NCI-H2107 treated with DMSO at 0.1 percent for 48 hours (cell line): Measurements from ENCODE around the gene GPR50.

ENCODE experiments used
- DNase-seq: peaks from one replicate; lab custom pipeline; 2025; ENCODE audit not compliant: unreplicated experiment; lab: John Stamatoyannopoulos, UW

Gene GPR50

DNA sequence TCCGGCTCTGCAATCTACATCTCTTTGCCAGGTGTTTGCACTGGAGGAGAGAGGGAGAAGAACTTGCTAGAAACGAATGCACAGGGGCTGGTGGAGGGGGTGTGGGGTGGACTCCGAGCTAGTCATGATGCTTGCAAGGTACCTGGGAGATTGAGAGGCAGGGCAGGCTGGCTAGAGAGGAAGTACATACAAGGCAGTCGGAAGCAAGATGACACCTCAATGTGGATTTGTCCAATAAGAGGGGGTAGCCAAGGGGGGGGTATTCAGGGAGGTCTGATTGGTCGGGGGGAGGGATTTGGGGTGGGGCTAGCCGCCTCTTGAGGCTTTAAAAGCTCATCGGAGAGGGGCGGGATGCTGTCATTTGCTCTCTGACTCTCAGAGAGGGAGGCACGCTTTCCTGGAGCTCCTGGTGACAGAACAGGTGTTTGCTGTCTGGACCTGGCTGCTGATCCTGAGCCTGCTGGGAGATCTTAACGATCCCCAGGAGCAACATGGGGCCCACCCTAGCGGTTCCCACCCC is at the start of gene GPR50:
Gene GPR50 (plus strand): TSS at position 354 of the 520 bp plus-strand sequence. CDS start 138 bp downstream, at position 492.
- DNase-seq = peak; percentile 49

GRCh38 chrX:151132531-151132930 is 43.9 kb upstream of the GPR50 start:
- no peak for DNase-seq

- peak; percentile 63 for DNase-seq
These were observed 24.6 kb upstream of the GPR50 start for GRCh38 chrX:151151665-151152267.

- peak; percentile 4 for DNase-seq
These were observed 23.3 kb upstream of the GPR50 start for GRCh38 chrX:151153086-151153485.

- no peak for DNase-seq
These were observed 22.7 kb upstream of the GPR50 start for GRCh38 chrX:151153667-151154066.

DNA sequence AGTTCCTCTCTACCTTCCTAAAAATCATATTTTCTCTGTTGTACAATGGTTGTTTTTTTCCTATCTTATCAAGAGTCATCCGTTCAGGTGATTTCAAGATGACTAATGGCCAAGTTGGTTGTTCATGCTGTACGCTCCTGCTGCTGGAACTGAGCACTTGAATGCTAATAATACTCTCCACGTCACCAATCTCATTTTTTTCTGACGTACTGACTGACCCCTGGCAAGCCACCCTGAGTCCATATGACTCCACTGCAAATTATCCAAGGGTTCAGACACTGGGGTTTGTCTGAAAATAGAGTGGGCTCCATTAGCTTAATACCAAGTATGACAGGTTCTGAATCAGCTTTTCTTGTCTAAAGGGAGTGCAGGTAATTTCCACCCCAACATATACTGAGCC is 21.1 kb upstream of the GPR50 start:
- no peak for DNase-seq

- no peak for DNase-seq
These were observed 14.7 kb upstream of the GPR50 start for GRCh38 chrX:151161690-151162089.

GRCh38 chrX:151167791-151168345 is 8.5 kb upstream of the GPR50 start:
- DNase-seq = no peak

DNA sequence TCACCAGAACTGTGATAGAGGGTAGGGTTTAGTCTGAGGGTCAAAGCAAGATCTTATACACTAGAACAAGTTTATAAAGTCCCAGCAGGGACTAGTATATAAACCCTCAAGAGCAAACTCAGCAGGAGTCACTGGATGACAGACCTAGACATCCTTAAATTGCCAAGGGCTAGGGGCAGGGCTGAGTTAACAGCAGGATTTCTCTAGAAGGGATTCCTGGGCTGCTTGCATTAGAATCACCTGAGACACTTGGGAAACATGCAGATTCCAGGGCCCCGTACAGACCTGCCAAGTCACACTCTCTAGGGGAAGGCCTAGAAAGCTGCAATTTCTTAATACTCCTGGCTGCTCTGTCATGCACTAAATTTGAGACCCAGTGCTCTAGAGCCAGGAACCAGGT is 6.6 kb upstream of the GPR50 start:
- no peak for DNase-seq

DNA sequence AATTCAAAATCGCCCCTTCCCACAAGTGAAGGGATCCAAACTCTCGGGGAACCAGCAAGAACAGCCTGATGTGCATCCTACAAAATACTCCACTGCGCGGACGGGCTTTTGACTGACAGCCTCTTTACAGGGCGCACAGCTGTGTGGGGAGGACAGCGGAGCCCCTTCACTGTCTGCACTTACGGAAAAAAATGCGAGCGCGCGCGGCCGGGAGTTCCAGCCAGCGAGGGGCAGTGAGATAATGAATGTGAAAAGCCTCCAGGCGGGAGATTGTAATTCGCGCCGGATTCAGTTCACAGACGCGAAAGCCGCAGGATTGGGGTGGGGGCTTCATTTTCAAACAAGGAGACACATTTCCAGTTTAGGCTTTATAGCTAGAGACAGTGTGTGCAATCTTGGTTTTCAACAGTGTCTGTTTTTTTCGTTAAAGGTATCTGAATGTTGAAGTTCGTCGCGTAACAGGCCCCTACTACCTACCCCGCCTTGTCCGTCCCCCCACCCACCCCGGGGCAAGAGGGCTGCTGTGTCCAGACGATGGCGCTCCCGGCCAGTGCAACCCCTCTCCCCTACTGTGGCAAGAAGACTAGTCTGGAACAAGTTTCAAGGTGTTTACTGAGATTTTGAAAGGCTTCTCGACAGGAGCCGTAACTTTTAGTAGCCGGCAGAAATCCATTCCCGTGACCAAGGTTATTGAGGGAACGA is 1.7 kb upstream of the GPR50 start:
- no peak for DNase-seq

GRCh38 chrX:151175283-151176062 is 911 bp upstream of the GPR50 start:
- no peak for DNase-seq

DNA sequence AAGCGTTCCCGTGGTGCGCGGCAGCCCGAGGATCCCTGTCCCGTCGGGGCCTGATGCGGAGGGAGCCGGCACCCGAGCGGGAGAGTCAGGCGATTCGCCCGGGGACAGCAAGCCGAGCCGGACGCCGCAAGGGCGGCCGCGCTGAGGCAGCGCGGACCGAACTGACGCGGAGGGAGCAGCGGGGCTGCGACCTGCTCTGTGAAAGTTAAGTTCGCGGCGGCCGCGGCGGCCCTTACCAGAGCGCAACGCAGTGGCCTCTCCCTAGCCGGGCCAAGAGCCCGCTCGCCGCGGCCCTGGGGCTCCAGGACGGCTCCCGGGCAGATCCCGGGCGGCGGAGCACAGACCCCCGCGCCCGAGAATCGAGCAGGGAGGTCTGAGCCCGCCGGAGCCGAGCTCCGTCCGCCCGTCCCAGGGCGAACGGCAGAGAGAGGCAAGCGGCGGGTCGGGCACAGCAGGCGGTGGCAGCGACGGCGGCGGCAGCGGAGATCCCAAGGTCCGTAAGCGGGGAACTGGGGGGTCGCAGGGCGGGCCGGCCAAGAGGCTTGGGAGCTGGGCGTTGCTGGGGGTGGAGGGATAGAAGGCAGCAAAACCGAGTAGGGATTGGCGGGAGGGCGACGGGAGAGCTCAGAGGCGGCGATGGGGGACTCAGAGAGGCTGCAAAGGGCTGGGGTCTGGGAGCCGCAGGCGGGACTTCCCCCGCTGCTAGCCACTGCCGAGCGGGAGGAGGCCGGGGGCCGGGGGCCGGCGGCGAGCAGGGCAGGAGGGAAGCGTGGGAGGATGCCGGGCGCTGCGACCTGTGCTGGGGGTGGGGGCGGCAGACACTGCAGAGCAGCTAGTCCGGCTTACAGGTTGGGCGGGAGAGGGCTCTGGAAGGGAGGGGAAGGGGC is 1.0 kb downstream of the GPR50 start:
- DNase-seq = no peak

GRCh38 chrX:151178746-151179145 is 2.4 kb downstream of the GPR50 start:
- no peak for DNase-seq

DNA sequence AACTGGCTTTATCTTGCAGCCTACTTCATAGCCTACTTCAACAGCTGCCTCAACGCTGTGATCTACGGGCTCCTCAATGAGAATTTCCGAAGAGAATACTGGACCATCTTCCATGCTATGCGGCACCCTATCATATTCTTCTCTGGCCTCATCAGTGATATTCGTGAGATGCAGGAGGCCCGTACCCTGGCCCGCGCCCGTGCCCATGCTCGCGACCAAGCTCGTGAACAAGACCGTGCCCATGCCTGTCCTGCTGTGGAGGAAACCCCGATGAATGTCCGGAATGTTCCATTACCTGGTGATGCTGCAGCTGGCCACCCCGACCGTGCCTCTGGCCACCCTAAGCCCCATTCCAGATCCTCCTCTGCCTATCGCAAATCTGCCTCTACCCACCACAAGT is 4.0 kb downstream of the GPR50 start:
- no peak for DNase-seq

DNA sequence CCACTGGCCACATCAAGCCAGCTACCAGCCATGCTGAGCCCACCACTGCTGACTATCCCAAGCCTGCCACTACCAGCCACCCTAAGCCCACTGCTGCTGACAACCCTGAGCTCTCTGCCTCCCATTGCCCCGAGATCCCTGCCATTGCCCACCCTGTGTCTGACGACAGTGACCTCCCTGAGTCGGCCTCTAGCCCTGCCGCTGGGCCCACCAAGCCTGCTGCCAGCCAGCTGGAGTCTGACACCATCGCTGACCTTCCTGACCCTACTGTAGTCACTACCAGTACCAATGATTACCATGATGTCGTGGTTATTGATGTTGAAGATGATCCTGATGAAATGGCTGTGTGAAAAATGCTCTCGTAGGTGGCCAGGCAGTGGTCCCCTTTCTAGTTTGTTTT is 4.7 kb downstream of the GPR50 start:
- DNase-seq = no peak

DNA sequence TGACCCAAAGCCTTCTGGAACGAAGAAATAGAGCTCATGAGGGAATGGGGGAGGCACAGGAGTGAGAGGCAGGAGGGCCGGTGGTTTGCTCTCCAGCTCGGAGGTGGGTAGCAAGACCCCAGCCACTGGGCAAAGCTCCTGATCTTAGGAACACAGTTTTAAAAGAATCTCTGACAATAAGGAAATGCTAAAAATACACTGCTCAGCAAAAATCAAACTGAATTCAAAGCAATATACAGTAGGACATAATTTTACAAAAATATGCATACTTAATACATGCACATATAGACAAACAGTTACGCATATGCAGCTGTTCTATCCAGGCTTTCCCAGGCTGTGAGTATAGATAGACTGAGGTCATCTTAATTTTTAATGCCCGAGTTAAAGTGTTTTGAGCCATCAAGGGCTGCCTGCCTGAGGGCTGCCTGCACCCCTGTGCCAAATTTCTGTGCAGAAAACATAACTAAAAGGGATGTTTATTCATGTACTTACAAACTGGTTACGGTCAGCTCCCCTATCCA is 6.9 kb downstream of the GPR50 start:
- DNase-seq = no peak

GRCh38 chrX:151183912-151184565 is 7.7 kb downstream of the GPR50 start:
- DNase-seq = no peak

DNA sequence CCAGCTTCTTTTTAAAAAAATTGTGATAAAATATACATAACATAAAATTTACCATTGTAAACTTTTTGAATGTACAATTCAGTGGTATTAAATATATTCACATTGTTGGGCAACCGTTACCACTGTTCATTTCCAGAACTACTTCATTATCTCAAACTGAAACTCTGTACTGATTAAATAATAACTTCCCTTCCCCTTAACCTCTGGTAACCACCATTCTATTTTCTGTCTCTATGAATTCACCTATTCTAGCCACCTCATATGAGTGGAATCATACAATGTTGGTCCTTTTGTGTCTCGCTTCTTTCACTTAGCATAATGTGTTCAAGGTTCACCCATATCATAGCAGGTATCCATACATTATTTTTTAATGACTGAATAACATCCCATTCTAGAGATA is 8.3 kb downstream of the GPR50 start:
- no peak for DNase-seq

DNA sequence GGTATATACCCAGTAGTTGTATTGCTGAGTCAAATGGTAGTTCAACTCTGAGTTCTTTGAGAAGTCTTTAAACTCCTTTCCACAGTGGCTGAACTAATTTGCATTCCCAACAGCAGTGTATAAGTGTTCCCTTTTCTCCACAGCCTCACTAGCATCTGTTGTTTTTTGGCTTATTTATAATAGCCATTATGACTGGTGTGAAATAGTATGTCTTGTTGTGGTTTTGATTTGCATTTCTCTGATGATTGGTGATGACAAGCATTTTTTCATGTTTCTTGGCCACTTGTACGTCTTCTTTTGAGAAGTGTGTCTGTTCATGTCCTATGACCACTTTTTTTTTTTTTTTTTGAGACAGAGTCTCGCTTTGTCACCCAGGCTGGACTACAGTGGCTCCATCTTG is 30.5 kb downstream of the GPR50 start:
- no peak for DNase-seq

- no peak for DNase-seq
These were observed 49.5 kb downstream of the GPR50 start for GRCh38 chrX:151225843-151226242.
